ENCODE measurements around the gene RTKN. TPM values are rescaled to one million over a fixed set of nuclear protein-coding genes. Genes with fewer than 3 reads are reported as not detected.

RTKN gene
- total and polyA plus RNA-seq, 2 of the 13 experiments (the other 11 are each of a cell fraction or from before 2014, with no cell fraction given), result 159 to 166 TPM

DNA sequence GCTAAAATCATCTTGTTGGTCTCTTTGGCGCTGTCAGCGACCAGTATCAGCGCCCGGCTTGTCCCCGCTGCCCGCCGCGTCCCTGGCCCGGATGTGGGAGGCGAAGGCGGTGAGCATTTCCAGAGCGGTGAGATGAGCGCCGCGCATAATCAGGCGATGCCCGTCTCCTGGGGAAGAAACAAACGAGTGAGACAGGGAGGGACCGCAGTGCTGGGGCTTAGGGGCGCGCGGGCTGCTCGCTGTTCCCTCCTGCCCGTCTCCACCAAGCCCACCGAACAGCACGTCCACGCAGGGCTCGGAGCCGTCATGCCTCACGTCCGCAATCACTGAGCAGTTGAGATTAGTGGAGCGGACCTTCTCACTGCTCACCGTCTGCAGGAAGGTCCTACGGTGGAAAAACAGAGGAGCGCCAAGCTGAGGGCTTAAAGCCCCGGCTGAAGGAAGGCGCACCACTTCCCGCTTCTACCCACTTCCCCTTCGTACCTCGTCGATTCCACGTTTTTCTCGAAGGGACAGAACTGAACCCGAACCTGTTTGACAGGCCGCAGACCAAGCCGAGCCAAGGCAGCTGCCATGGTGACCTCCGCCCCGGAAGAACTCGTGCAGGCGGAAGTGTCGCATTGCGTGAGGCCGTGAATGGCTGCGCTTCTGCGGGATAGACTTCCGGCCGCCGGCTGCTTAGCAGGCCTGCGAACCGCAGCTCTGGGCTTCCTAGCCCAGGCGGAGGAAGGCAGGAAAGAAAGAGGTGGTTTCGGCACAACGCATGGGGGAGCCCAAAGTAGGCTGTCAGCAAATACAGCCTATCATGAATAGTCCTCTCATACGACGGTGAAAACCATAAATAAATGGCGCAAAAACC is 30.6 kb upstream of the RTKN start, which contains the start of gene MRPL53 (continued):
- TF ChIP-seq, protein P1, sequence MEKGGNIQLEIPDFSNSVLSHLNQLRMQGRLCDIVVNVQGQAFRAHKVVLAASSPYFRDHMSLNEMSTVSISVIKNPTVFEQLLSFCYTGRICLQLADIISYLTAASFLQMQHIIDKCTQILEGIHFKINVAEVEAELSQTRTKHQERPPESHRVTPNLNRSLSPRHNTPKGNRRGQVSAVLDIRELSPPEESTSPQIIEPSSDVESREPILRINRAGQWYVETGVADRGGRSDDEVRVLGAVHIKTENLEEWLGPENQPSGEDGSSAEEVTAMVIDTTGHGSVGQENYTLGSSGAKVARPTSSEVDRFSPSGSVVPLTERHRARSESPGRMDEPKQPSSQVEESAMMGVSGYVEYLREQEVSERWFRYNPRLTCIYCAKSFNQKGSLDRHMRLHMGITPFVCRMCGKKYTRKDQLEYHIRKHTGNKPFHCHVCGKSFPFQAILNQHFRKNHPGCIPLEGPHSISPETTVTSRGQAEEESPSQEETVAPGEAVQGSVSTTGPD (CRISPR knock-in tag; IDR thresholded peaks at IDR 0.05), result no peak
- TF ChIP-seq ETV6 (CRISPR knock-in tag; conservative IDR thresholded peaks at IDR 0.05) (peak; percentile 95), ZNF547 (CRISPR knock-in tag; IDR thresholded peaks at IDR 0.05) (peak; percentile 97), KLF15 (CRISPR knock-in tag; IDR thresholded peaks at IDR 0.05; ENCODE audit: borderline replicate concordance) (peak; percentile 49; the same call in 1 of the 2 replicates), MEF2D (CRISPR knock-in tag; IDR thresholded peaks at IDR 0.05) (peak; percentile 96), ZNF747 (CRISPR knock-in tag; IDR thresholded peaks at IDR 0.05; ENCODE audit: borderline replicate concordance) (peak; percentile 98), MYC (CRISPR knock-in tag; IDR thresholded peaks at IDR 0.05; ENCODE audit: borderline replicate concordance) (peak; percentile 85; the same call in 1 of the 2 replicates), ZNF282 (IDR thresholded peaks at IDR 0.05; ENCODE audit: partially characterized antibody) (no peak), ZNF496 (CRISPR knock-in tag; IDR thresholded peaks at IDR 0.05; ENCODE audit: insufficient replicate concordance) (no peak), ZNF232 (CRISPR knock-in tag; IDR thresholded peaks at IDR 0.05; ENCODE audit: borderline replicate concordance) (peak; percentile 94; the same call in 1 of the 2 replicates)
- TF ChIP-seq, protein P2, sequence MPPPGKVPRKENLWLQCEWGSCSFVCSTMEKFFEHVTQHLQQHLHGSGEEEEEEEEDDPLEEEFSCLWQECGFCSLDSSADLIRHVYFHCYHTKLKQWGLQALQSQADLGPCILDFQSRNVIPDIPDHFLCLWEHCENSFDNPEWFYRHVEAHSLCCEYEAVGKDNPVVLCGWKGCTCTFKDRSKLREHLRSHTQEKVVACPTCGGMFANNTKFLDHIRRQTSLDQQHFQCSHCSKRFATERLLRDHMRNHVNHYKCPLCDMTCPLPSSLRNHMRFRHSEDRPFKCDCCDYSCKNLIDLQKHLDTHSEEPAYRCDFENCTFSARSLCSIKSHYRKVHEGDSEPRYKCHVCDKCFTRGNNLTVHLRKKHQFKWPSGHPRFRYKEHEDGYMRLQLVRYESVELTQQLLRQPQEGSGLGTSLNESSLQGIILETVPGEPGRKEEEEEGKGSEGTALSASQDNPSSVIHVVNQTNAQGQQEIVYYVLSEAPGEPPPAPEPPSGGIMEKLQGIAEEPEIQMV (CRISPR knock-in tag; IDR thresholded peaks at IDR 0.05; ENCODE audit: low read depth), result peak; percentile 97
- TF ChIP-seq, protein P3, sequence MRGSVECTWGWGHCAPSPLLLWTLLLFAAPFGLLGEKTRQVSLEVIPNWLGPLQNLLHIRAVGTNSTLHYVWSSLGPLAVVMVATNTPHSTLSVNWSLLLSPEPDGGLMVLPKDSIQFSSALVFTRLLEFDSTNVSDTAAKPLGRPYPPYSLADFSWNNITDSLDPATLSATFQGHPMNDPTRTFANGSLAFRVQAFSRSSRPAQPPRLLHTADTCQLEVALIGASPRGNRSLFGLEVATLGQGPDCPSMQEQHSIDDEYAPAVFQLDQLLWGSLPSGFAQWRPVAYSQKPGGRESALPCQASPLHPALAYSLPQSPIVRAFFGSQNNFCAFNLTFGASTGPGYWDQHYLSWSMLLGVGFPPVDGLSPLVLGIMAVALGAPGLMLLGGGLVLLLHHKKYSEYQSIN (CRISPR knock-in tag; IDR thresholded peaks at IDR 0.05; ENCODE audit: borderline replicate concordance), result no peak; the same call in 1 of the 2 replicates
- TF ChIP-seq, protein P4, sequence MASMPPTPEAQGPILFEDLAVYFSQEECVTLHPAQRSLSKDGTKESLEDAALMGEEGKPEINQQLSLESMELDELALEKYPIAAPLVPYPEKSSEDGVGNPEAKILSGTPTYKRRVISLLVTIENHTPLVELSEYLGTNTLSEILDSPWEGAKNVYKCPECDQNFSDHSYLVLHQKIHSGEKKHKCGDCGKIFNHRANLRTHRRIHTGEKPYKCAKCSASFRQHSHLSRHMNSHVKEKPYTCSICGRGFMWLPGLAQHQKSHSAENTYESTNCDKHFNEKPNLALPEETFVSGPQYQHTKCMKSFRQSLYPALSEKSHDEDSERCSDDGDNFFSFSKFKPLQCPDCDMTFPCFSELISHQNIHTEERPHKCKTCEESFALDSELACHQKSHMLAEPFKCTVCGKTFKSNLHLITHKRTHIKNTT (CRISPR knock-in tag; IDR thresholded peaks at IDR 0.05), result no peak
- TF ChIP-seq, protein P5, sequence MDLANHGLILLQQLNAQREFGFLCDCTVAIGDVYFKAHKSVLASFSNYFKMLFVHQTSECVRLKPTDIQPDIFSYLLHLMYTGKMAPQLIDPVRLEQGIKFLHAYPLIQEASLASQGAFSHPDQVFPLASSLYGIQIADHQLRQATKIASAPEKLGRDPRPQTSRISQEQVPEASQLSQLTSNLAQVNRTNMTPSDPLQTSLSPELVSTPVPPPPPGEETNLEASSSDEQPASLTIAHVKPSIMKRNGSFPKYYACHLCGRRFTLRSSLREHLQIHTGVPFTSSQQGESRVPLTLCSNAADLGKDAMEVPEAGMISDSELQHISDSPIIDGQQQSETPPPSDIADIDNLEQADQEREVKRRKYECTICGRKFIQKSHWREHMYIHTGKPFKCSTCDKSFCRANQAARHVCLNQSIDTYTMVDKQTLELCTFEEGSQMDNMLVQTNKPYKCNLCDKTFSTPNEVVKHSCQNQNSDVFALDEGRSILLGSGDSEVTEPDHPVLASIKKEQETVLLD (CRISPR knock-in tag; IDR thresholded peaks at IDR 0.05; ENCODE audit: low read depth), result peak; percentile 71; the same call in 1 of the 2 replicates
- TF ChIP-seq, protein P6, sequence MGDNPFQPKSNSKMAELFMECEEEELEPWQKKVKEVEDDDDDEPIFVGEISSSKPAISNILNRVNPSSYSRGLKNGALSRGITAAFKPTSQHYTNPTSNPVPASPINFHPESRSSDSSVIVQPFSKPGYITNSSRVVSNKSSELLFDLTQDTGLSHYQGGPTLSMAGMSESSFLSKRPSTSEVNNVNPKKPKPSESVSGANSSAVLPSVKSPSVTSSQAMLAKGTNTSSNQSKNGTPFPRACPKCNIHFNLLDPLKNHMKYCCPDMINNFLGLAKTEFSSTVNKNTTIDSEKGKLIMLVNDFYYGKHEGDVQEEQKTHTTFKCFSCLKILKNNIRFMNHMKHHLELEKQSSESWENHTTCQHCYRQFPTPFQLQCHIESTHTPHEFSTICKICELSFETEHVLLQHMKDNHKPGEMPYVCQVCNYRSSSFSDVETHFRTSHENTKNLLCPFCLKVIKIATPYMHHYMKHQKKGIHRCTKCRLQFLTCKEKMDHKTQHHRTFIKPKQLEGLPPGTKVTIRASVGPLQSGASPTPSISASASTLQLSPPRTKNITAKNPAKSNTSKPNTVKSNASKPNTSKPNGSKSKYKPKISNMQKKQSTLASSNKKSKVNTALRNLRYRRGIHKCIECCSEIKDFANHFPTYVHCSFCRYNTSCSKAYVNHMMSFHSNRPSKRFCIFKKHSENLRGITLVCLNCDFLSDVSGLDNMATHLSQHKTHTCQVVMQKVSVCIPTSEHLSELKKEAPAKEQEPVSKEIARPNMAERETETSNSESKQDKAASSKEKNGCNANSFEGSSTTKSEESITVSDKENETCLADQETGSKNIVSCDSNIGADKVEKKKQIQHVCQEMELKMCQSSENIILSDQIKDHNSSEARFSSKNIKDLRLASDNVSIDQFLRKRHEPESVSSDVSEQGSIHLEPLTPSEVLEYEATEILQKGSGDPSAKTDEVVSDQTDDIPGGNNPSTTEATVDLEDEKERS (CRISPR knock-in tag; IDR thresholded peaks at IDR 0.05), result peak; percentile 96; the same call in 1 of the 2 replicates
- TF ChIP-seq, protein P7, sequence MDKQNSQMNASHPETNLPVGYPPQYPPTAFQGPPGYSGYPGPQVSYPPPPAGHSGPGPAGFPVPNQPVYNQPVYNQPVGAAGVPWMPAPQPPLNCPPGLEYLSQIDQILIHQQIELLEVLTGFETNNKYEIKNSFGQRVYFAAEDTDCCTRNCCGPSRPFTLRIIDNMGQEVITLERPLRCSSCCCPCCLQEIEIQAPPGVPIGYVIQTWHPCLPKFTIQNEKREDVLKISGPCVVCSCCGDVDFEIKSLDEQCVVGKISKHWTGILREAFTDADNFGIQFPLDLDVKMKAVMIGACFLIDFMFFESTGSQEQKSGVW (CRISPR knock-in tag; IDR thresholded peaks at IDR 0.05; ENCODE audit: borderline replicate concordance), result no peak
